ENCODE measurements around the gene BAAT. TPM values are rescaled to one million over a fixed set of nuclear protein-coding genes. Genes with fewer than 3 reads are reported as not detected.

The BAAT gene
- total and polyA plus RNA-seq, 2 of the 13 experiments (the other 11 are each of a cell fraction or from before 2014, with no cell fraction given) = 0.71 to 7.9 TPM

GRCh38 chr9:101366038-101366756 is 18.6 kb downstream of the BAAT start (continued):
- TF ChIP-seq ATF4 (CRISPR knock-in tag; IDR thresholded peaks at IDR 0.05) = no peak
- TF ChIP-seq, protein P1, sequence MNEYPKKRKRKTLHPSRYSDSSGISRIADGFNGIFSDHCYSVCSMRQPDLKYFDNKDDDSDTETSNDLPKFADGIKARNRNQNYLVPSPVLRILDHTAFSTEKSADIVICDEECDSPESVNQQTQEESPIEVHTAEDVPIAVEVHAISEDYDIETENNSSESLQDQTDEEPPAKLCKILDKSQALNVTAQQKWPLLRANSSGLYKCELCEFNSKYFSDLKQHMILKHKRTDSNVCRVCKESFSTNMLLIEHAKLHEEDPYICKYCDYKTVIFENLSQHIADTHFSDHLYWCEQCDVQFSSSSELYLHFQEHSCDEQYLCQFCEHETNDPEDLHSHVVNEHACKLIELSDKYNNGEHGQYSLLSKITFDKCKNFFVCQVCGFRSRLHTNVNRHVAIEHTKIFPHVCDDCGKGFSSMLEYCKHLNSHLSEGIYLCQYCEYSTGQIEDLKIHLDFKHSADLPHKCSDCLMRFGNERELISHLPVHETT (CRISPR knock-in tag; conservative IDR thresholded peaks at IDR 0.05) = no peak
- no peak for TF ChIP-seq ZNF678 (CRISPR knock-in tag; IDR thresholded peaks at IDR 0.05)
- no peak for TF ChIP-seq MTF1 (CRISPR knock-in tag; IDR thresholded peaks at IDR 0.05)
- TF ChIP-seq, protein P2, sequence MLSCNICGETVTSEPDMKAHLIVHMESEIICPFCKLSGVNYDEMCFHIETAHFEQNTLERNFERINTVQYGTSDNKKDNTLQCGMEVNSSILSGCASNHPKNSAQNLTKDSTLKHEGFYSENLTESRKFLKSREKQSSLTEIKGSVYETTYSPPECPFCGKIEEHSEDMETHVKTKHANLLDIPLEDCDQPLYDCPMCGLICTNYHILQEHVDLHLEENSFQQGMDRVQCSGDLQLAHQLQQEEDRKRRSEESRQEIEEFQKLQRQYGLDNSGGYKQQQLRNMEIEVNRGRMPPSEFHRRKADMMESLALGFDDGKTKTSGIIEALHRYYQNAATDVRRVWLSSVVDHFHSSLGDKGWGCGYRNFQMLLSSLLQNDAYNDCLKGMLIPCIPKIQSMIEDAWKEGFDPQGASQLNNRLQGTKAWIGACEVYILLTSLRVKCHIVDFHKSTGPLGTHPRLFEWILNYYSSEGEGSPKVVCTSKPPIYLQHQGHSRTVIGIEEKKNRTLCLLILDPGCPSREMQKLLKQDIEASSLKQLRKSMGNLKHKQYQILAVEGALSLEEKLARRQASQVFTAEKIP (CRISPR knock-in tag; IDR thresholded peaks at IDR 0.05; ENCODE audit: borderline replicate concordance) = no peak
- TF ChIP-seq GTF2F1 (IDR thresholded peaks at IDR 0.05; ENCODE audit: low read length) = no peak
- TF ChIP-seq ASH2L (IDR thresholded peaks at IDR 0.05; ENCODE audit: insufficient read length, low read depth, low read length) = peak; percentile 64
- TF ChIP-seq SP140L (CRISPR knock-in tag; IDR thresholded peaks at IDR 0.05; ENCODE audit: borderline replicate concordance) = no peak
- TF ChIP-seq GATAD2A (CRISPR knock-in tag; IDR thresholded peaks at IDR 0.05) = peak; percentile 60
- no peak; the same call in 1 of the 2 replicates for TF ChIP-seq ZFP36L1 (CRISPR knock-in tag; IDR thresholded peaks at IDR 0.05)
- TF ChIP-seq ZNF256 (CRISPR knock-in tag; conservative IDR thresholded peaks at IDR 0.05) = no peak
- no peak for TF ChIP-seq PCBP1 (IDR thresholded peaks at IDR 0.05; ENCODE audit: borderline replicate concordance, low read depth, low read length)
- TF ChIP-seq ZSCAN12 (CRISPR knock-in tag; IDR thresholded peaks at IDR 0.05) = 0 out of 2 replicates have a peak, but pooled peaks have one; percentile 24
- TF ChIP-seq NR2F1 (CRISPR knock-in tag; IDR thresholded peaks at IDR 0.05) = peak in 1 of 2 experiments; percentile 15; a peak in 1 of 4 replicates
- no peak for TF ChIP-seq KLF15 (CRISPR knock-in tag; IDR thresholded peaks at IDR 0.05; ENCODE audit: borderline replicate concordance)
- TF ChIP-seq ZNF710 (CRISPR knock-in tag; IDR thresholded peaks at IDR 0.05; ENCODE audit: borderline replicate concordance) = peak; percentile 67; the same call in 1 of the 2 replicates
- no peak for TF ChIP-seq CHD2 (IDR thresholded peaks at IDR 0.05; ENCODE audit: low read depth, low read length)
- TF ChIP-seq, protein P3, sequence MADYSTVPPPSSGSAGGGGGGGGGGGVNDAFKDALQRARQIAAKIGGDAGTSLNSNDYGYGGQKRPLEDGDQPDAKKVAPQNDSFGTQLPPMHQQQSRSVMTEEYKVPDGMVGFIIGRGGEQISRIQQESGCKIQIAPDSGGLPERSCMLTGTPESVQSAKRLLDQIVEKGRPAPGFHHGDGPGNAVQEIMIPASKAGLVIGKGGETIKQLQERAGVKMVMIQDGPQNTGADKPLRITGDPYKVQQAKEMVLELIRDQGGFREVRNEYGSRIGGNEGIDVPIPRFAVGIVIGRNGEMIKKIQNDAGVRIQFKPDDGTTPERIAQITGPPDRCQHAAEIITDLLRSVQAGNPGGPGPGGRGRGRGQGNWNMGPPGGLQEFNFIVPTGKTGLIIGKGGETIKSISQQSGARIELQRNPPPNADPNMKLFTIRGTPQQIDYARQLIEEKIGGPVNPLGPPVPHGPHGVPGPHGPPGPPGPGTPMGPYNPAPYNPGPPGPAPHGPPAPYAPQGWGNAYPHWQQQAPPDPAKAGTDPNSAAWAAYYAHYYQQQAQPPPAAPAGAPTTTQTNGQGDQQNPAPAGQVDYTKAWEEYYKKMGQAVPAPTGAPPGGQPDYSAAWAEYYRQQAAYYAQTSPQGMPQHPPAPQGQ (CRISPR knock-in tag; IDR thresholded peaks at IDR 0.05; ENCODE audit: borderline replicate concordance) = no peak
- peak; percentile 55; the same call in 1 of the 2 replicates for TF ChIP-seq BRCA1 (CRISPR knock-in tag; IDR thresholded peaks at IDR 0.05)
- peak; percentile 31; the same call in 1 of the 2 replicates for TF ChIP-seq ZNF644 (CRISPR knock-in tag; IDR thresholded peaks at IDR 0.05; ENCODE audit: low read depth)
- peak; percentile 28 for TF ChIP-seq TEAD3 (CRISPR knock-in tag; optimal IDR thresholded peaks at IDR 0.05; ENCODE audit: borderline replicate concordance)

Data from HepG2 (cell line).